SHP77 treated with DMSO at 0.1 percent for 48 hours (cell line): ENCODE data around the gene IQSEC1.

Experiments used
- DNase-seq: peaks from one replicate; lab custom pipeline; 2025; lab: John Stamatoyannopoulos, UW

The IQSEC1 gene

DNA sequence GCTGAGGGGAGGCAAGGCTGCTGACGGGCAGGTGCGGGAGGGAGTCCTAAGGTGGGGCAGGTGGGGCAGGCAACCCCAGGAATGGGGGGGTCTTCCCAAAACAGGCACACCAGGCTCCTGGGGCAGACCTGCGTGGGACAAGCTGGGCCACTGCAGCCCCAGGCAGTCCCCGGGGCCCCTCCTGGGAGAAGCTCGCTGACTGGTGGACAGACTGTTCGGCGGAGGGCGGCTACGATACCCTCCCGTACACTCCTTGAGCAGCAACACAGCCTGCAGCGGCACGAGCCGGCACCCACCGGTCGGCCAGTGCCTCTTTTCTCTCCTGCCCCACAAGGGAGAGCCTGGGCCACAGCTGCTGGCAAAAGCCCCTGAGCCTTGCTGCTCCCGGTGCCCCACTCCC is 165.9 kb downstream of the IQSEC1 start:
- DNase-seq = no peak

DNA sequence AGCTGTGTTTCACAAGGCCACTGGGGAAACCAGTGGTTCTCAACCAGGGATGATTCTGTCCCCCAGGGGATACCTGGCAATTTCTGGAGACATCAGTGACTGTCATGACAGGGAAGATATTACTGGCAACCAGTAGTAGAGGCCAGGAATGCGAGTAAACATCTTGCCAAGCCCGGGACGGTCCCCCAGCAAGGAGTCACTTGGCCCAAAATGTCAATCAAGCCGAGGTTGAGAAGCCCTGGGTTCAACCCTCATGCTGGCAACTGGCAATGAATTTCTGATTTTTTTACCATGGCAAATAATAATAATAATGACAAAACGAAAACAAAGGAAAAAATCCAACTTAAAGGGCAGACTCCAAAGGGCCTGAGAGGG is 166.3 kb downstream of the IQSEC1 start:
- DNase-seq = no peak

DNA sequence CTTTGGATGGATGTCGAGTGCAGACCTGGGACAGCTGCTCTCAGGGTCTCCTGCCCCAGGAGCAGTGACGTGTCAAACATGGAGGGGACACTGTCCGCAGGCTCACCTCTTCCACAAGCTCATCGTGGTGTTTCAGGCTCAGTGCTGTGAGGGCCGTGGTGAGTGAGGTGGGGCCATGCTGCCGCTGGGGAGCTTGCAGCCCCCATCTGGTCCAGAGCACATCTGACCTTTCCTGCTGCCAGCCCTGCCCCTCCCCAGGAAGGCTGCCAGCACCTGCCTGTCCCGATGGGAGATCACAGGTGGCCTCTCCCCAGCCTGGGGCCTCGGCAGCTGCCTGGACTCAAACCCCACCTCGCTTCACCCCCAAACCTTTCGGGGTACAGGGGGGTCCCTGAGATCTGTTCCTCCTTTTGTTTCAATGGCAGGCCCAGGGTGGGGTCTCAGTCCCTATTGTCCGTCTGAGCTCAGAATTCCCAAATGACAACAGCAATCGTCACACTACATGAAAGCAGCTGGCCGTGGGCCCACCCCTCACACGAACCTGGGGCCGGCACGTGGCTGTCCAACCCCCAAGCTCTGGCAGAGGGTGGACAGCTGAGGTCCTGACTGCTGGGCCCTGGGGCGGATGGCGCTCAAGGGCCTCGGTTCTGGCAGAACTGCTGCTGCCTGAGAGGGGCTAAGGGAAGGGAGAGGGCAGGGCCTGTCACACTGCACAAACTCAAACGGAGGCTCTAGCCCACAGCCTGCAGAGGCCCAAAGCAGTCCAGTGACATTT is 166.9 kb downstream of the IQSEC1 start:
- DNase-seq = no peak

- DNase-seq = no peak
Observed at GRCh38 chr3:12905316-12906071, 167.7 kb downstream of the IQSEC1 start.

DNA sequence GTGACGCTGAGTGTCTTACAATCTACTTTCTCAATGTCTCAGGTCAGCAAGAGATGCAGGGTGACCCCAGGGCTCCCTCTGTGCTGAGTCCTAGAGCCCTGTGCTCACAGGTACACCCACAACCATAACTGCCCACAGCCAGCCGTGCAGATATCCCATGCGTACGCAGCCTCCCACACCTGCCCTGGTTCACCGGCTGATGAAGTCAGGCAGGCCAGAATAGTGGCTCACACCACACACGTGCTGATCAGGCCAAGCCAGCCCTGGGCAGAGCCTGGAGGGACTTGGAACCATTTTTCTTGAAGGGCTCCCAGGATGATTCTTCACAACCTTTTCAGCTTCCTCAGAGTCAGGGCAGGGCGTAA is 168.3 kb downstream of the IQSEC1 start:
- no peak for DNase-seq

DNA sequence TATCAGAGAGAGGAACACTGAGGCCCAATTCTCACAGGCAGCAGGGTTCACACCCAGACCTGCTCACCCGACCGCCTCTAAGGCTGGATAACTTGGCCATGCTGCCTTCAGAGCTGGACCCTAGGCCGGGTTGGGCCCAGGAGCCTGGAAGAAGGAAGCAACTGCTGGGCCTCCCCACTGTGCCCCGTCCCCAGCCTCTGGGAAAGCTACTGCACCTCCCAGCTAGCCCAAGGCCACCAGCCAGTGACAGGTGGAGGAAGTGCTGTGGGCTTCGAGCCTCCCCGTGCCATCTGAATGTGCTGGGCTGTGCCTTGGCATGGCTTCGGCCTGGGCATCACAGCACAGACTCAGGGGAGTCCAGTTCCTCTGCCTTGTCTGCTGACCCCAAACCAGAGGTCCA is 169.3 kb downstream of the IQSEC1 start:
- DNase-seq = no peak

DNA sequence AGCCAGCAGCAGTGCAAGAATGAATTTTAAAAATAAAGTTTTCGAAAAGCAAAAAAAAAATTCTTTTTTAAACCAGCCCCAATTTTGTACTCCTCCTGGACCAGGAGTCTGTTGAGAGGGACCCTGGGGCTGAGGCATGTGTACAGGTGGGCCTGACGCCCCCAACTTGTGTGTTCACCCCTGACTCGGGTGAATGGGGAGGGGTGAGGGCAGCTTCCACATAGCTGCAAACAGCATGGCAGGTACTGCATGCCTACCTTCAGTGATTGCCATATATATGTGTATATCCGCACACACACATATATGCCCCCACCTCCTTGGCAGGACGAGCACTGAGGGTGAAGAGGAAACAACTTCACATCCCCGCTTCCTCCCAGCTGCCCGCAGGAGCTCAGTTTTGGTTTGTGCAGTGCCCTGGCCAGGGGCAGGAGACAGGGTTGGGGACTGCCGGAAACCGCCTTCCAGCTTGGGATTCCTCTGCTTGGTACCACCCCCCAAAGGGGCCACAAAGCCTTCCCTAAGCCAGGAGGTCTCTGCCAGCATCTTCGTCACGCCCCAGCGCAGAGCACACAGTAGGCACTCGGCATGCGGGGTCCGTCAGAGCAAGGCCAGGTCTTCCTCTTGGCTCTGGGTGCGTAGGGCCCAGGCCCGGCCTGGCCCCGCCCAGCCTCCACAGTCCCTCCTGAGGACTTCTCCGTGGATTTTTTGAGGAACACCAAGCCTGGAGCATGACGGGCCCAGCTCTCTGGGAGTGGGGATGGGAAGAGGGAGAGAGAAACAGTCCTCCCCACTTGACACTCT is 170.0 kb downstream of the IQSEC1 start:
- no peak for DNase-seq

- DNase-seq = no peak
Observed at GRCh38 chr3:12902181-12902999, 170.8 kb downstream of the IQSEC1 start.

DNA sequence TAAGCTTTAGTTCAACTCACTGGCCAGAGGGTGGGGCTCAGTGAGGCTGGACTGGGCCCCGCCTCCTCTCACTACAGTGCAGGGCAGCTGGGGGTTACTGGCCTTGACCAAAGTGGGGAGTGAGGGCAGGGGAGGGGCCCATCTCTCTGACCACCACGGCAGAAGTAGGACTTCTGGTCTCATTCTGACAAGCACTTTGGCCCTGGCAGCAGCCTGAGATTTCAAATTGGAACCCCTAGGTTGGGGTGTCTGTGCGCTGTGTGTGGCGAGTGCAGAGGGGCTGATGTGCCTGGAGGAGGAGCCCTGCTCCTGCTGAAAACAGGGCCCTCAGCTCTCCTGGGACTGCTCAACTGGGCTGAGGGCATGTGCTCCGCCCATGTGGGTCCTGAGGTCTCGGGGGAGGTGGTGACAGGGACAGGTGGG is 171.6 kb downstream of the IQSEC1 start:
- no peak for DNase-seq

DNA sequence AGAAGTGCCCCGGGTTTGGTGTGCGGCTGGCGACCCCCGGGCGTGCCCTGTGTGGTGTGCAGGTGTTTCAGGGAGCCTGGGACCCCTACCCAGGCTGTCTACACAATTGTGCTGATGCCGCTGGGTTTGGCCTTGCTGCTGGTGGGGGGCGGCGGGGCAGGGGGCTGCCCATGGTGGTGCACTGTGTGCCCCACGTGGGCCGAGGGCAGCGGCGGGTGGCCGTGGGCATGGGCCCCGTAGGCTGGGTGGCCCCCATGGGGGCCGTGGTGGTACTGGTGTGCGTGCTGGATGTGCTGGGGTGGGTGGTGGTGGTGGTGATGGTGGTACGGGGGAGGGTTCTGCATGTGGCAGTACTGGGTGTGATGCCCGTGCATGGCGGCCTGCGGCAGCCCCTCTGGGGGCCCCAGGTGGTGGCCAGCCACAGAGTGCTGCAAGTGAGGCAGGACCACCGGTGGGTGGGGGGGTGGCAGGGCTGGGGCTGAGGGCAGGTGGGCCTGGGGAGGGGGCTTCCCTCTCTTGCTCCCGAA is 172.3 kb downstream of the IQSEC1 start:
- no peak for DNase-seq

GRCh38 chr3:12898965-12899755 is 174.1 kb downstream of the IQSEC1 start:
- DNase-seq = no peak

GRCh38 chr3:12898290-12898964 is 174.8 kb downstream of the IQSEC1 start:
- DNase-seq = no peak

DNA sequence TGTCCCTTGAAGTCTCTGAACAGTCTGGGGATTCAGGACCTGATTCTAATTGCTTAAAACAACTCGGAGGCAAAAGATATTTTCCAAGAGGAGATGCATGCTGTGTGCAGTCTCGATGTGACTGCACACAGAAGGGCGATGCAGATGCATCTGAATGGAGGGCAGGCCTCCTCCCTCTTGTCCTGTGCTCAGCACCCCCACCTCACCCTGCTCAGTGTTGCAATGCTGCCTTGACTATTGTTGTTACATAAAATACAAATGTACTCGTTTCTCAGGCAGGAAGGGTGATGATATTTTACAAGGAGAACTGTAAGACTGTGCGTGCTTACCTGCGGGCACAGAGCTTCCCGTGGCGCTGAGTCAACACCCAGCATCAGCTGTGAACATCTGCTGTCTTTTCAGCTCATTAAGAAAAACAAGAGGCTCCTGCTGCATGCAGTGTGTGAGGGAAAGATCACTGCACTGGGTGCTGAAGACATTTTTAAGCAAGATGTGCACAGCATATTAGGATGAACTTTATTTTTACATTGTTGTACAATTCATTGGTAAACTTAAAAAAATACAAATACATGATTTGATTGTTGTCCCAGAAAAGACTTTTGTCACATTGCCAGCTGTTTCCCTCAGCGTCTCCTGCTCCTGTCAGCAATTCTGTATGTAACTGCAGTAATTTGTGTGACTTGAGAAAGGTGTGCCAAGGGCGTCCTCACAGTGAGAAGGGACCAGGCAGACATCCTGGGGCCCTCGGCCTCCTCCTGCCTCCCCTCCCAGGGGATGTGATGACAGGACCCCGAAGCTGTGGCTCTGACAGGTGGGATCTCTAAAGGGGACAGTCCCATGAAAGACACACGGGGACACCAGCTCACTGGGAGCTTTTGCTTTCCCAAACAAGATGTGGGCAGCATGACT is 175.6 kb downstream of the IQSEC1 start:
- DNase-seq = no peak

DNA sequence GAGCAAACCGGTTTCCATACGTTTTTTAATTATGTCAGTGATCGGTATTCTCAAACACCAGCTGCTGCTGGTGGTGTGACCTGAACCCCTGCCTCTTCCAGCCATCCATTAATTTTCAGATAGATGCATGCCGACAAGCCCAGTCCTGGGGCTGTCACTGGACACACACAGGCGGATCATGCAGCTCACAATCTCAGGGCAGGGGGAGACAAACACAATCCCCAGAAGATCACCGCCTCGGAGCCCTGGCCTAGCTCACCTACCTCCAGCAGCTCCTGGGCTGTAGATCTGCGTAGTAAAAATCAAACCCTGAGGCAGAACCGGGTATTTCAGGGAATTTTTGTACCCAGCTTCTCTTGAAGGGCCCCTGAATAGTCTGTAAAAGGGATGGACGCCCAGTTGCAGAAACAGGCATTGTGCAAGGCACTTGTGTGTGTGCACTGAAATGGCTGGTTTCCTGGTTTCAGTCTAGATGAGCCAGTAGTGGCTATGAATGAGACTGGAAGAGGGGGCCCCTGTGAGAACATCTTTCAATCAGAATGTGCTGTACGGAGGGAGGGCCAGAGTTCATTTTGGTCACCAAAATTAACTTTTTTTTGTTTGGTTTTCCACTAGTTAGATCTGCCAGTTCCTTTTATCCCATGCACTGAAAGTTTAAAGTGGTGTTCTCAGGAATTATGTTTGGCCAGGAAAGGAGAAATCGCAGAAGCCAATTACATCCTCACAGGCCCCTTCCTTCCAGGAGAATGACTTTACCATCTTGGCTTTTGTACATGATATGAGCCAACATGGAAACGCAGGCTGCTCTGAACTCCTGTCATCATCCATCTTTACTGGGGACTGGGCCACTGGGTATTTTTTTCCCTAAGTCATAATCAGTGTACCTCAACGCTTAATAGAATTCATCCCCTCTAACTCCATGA is 176.9 kb downstream of the IQSEC1 start:
- no peak for DNase-seq

- DNase-seq = no peak
Observed at GRCh38 chr3:12895391-12896062, 177.7 kb downstream of the IQSEC1 start.

GRCh38 chr3:12894629-12895028 is 178.6 kb downstream of the IQSEC1 start:
- DNase-seq = no peak

DNA sequence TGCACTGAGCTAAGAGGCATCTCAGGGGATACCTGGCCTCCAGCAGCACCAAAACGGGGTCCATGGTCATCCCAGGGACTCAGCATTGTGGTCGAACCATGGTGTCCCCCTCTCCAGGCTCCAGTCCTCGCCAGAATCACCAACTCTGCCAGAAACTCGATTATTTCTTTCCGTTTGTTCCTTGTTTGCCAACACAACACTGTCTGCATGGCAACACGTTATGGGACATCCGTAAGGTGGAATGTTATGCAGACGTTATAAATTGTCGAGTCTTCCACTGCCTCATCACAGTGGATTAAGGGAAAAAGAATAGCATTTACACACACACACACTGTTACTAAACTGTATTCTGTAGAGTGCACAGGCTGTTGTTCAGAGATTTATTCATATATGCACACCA is 179.4 kb downstream of the IQSEC1 start:
- DNase-seq = no peak

GRCh38 chr3:12893247-12893646 is 180.0 kb downstream of the IQSEC1 start:
- no peak for DNase-seq
